Fibroblast of skin of left quadriceps (primary cell): Measurements from ENCODE around the gene RPL29.
"Not testable (repeated sequence)": the region's sequence is repeated elsewhere in the genome, so short reads cannot be mapped to it uniquely, and the experiment has no call there.

Experiments
- DNase-seq, 2 experiments: peaks; one replicate each; pipeline ENCODE4 v3.0.0-alpha.2; 2013; ENCODE audit warnings: low read depth in 2 of 2

RPL29 gene

DNA sequence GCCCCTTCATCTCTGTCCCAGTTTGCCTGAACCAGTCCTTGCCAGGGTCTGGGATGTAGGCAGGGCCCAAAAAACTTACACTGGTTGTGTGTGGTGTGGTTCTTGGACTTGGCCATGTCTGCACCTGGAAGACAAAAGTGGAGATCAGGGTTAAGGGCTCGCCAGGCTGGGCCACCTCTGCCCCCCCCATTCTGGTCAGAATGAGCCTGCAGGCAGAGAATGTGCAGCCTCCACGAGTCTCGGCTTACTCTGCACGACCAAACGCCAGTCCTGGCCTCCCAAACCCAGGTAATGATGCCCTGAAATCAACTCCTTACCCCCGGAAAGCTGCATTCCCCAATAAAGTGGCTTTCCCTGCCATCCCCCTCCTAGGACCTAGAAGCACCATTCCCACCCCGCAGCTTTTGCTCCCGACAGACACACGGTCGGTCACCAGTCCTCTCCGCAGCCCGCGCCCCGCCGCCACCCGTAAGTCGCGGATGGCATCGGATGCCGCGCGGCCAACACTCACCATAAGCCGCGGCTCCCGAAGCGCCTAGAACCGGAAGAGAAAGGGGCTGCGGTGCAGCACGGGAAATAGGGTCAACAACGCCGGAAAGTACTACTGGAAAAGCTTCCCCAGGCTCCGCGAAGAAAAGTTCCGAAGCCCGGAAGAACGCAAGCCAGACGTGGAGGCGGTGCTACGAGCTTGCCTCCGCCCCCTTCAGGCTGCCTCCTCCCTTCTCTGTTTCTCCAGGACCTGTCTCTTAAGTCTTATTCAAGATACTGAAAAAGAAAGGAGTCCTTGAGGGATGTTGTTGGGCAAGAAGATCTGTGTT lies at the start of gene RPL29:
TSS of gene RPL29 (minus strand) at position 550 of the 818 bp plus-strand sequence. CDS start at position 116, 434 bp downstream.
- DNase-seq, result peak; percentile 88 to 90

DNA sequence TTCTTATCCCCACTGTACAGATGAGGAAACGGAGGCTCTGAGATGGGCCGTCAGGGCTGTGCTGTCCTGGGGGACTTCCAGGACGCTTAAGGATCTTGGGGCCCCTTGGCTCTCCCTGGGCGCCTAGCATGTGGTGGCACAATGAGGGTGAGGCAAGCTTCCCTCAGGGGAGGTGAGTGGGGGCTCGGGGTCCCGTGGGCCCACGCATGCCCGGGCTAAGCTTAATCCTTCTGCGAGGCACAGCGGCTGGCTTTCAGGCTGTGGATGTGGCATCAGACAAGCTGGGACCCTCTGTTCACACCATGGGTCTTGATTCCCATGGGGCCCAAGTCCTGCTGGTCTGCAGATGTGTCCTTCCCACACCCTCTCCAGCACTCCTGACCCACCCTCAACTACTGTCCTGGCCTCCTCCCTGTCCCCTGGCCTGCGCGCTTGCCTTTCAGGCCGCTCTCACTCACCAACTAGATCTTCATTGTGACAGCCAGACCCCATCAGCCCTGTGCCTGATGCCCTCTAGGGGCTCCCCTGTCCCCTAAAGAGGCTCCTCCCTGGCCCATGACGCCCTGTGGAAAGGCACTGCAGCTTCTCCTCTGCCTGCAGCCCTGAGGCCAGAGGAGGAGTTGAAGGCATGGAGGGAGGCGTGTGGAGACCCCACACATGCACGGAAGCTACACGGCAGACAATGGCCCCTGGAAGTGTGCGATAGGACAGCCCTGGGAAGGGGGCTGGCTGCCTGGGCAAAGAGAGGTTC lies 49.3 kb upstream of the RPL29 start:
- no peak for DNase-seq

DNA sequence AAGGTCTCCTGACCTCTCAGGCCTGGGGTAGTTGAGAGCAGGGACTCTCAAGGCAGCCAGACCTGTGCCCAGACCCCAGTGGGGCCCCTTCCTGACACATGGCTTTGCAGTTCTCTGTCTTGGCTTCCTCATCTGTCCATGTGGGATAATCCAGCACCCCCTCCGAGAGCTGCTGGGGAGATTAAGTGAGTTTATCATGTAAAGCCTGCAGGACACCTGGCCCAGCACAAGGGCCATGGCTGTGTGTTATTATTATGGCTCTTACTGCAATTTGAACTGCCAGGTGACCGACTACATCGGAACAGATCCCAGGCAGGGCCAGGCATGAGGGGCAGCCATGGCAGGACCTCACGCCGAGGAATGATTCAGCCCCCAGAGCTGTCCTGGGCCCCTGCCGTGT lies 48.1 kb upstream of the RPL29 start:
- DNase-seq, result no peak

DNA sequence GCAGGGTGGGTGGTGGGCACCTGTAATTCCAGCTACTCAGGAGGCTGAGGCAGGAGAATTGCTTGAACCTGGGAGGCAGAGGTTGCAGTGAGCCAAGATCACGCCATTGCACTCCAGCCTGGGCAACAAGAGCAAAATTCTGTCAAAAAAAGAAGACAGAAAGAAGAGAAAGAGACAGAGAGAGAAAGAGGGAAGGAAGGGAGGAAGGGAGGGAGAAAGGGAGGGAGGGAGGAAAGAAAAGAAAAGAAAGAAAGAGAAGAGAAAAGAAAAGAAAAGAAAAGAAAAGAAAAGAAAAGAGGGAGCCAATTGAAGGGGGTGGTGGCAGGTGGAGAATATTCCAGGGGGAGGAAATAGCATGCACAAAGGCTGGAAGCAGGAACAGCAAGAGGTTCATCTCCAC lies 47.3 kb upstream of the RPL29 start:
- not testable (repeated sequence) for DNase-seq

DNA sequence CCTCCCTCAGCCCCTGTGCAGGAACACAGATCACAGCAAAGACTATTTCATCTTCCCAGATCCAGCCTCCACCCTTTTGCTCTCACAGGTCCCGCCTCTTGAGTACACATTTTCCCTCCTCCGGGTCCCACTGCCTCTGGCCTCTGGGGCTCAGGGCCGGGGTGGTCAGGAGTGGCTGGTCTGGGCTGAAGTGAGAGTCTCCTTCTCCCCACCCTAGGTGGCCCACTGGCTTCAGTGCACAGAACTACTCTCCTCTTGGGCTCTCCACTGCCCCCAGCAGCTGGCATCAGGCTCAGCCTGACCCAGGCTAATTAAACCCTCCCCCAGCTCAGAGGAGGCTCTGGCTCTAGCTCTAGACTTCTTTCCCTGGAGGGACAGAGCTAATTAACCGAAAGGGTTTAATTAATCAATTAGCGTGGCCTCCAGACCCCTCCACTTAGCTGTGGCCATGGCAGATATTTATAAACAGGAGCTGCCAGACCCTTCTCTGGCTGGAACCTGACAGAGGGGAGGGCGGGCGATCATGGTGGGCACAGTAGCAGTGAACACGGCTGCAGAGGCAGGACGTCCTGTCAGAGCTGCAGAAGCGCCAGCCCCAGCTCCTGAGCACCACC lies 45.5 kb upstream of the RPL29 start:
- no peak for DNase-seq

DNA sequence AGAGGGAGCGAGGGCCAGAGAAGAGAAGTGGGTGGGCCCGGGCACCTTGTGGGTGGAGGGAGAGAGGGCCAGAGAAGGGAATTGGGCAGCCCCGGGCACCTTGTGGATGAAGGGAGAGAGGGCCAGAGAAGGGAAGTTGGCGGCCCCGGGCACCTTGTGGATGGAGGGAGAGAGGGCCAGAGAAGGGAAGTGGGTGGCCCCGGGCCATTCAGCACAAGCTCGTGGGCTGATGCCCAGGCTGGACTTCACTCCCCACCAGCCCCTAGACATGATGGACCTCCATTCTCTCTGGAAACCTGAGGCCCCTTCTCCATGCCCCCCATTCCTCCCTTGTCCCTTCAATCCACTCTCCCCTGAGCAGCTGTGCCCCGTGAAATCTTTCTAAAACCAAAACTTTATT lies 44.9 kb upstream of the RPL29 start:
- no peak for DNase-seq

DNA sequence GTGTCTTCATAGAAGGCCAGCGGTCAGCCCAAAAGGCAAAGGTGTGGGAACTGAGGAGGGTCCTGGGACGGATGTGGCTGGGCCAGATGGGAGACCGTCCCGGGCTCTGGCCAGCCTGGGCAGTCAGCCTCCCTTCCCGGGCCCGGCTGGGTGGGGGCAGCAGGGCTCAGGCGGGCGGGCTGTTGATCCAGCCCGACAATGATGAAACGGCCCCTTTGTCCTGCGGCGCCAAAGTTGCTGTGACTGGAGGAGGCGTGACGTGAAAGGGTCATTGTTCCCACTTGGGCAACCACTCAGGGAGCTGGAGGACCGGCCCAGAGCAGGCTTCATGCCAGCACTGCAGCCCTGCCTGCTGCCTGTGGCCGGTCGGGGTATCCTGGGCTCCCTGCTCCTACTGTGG lies 44.2 kb upstream of the RPL29 start:
- no peak for DNase-seq

DNA sequence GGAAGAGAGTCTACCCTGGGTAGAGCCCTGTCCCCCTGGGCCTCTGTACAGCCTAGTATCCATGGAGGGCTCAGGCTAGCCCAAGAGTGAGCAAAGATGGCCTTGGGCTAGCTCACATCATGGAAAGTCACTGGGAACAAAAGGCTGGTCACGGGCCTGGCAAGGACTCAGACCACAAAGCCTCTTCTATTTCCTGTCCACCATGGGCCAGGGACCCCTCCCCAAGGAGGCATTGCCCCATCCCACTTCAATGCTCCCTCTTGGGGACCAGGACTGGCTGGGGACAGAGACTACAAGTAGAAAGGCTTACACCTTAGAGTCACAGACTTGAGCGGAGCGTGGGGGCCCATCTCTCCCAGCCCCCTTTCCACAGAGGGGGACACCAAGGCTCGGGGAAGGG lies 43.7 kb upstream of the RPL29 start:
- no peak for DNase-seq

DNA sequence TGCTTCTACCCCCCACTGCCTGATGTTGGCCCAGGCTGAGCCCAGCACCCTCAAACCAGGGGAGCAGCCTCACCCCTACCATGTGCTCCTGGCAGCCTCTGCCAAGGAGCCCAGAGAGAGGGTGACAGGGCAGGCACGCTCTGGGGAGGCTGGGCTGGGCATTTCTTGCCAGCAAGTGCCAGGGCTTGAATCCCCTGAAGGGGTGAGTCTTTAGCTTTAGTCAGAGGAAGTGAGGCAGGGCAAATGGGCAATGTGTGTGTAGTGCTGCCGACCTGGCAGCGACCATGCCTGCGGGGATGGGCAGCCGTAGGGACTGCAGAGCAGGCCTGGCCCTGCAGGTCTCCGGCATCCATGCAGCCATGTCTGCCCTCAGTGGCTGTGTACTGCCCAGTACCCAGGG lies 42.5 kb upstream of the RPL29 start:
- no peak for DNase-seq

DNA sequence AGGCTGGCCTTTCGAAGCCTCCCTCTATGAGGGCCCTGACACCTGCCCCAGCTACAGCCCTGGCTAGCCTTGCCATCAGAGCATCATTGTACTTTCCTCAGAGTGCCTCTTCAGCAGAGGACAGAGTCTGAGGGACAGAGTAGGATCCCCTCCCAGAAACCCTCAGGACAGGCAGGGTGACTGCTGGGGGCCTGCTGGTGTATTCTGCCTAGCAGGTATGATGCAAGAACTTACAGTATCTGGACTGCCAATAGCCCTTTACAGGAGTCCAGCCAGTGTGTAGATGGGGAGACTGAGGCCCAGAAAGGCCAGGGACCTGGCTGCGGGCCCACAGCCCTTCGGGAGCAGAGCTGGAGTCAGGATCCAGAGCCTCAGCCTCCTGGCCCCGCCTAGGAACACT lies 41.6 kb upstream of the RPL29 start:
- DNase-seq, result no peak

DNA sequence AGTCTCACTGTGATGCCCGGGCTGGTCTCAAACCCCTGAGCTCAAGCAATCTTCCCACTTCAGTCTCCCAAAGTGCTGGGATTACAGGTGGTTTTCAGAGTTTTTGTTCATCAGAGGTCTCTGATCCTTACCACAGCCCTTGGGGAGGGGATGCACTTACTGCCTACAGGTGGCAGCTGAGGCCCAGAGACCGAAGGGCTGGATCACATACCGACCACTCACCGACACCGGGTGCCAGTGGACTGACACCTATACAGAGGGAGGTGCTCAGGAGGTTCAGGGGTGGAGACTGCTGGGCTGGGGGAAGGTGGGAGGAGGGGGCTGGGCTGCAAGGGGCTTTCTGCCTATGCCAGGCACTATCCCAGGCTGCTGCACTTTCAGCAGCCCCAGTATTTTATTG lies 41.1 kb upstream of the RPL29 start:
- DNase-seq, result no peak

DNA sequence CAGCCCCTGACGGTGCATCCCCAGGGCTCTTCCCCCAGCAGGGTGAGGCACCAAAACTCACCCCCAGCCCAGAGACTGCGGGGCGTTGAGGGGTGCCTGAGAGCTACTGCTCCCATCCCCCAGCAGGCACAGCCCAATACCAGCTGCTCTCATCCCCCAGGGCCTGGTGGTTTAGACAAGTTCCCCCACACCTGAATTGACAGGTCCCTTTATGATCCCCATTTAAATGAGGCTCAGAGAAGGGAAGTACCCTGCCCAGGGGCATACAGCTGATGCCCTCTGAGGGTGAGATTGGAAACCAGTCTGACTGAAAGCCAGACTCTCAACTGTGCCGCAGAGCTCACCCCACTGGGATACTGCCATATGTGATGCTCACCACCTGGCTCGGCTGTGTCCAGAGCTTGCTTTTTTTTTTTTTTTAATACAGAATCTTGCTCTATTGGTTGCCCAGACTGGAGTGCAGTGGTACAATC lies 40.6 kb upstream of the RPL29 start:
- DNase-seq, result no peak

DNA sequence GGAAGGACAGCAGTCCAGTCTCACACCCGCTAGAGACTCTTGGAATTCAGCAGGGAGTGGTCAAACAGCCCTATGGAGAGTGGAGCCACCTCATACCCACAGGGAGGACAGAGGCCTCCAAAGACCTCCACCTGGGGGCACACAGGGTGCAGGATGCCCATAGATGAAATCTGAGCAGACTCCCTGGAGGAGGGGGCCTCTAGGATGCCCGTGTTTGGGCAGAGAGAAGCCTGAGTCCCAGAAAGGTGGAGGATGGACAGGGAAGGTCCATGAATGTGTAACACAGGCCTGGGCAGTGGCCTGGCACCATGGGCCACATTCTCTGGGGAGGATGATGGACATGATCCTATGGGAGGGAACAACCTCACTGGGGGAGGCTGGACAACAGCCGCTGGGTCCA lies 39.0 kb upstream of the RPL29 start:
- DNase-seq, result no peak

DNA sequence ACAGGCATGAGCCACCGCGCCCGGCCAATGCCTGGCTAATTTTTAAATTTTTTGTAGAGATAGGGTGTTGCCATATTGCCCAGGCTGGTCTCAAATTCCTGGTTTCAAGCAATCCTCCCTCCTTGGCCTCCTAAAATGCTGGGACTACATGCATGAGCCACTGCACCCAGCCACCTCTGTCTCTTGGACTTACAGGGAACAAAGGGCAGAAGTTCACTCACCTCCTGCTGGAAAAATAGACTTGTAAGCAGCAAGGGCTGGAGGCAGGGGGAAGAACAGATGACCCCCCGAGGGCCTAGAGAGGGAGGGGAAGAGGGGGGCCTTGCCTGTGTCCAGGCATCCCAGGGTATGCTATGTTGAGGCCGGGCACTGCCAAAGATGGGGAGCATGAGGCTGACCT lies 38.5 kb upstream of the RPL29 start:
- no peak for DNase-seq

DNA sequence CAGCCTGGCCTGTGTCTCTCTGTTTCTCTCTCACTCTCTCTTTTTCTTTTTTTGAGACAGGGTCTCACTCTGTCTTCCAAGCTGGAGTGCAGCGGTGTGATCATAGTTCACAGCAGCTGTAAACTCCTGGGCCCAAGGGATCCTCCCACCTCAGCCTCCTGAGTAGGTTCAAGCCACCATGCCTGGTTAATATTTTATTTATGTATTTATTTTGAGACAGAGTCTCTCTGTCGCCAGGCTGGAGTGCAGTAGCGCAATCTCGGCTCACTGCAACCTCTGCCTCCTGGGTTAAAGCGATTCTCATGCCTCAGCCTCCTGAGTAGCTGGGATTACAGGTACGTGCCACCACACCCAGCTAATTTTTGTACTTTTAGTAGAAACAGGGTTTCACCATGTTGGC lies 38.1 kb upstream of the RPL29 start:
- not testable (repeated sequence) for DNase-seq

DNA sequence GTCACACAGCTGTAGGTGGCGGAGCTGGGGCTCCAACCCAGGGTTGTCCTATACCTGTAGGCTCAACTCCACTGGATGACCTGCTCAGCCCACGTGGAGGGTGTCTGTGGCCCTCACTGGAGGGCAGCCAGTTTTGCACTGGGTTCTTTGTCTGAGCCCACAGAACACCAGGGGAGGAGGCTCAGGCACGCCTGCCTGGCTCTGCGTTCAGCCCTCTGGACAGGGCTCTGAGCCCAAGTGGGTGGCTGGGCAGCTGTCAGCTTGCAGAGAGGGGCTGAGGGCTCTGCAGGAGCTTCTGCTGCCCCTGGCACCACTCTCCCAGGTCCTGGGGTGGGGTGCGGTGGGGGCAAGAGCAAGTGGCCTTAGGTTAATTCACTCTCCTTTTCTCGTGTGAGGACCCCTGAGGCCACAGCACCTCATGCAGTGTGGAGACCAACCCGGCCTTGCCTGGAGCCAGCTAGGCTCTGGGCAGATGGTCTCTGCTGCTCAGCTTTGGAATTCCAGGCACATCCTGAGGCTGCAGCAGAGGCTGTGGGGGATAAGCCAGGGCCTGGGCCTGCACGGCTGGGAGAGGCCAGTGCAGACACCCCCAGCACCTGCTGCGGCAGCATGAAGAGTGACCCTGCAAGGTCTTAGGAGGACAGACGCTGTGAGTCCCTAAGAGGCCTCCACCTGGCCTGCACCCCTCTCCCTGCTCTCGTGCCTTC lies 37.2 kb upstream of the RPL29 start:
- DNase-seq, result no peak

DNA sequence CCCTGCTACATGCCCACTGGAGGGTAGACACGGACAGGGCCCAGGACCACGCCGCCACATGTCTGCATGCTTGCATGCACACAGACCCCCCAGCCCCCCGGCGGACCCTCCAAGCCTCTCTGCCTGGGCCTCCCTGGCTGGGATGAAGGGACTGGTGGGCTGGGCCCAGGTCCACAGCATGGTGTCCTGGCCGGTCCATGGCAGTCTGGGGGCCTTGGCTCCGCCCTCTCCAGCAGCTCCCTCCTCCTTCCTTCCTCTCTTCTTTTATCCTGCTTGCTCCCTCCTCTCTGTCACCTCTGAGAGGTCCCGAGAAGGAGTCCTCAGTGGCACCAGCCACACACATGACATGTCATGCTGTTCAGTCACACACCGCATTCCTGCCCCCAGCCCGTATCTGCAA lies 36.2 kb upstream of the RPL29 start:
- no peak for DNase-seq

DNA sequence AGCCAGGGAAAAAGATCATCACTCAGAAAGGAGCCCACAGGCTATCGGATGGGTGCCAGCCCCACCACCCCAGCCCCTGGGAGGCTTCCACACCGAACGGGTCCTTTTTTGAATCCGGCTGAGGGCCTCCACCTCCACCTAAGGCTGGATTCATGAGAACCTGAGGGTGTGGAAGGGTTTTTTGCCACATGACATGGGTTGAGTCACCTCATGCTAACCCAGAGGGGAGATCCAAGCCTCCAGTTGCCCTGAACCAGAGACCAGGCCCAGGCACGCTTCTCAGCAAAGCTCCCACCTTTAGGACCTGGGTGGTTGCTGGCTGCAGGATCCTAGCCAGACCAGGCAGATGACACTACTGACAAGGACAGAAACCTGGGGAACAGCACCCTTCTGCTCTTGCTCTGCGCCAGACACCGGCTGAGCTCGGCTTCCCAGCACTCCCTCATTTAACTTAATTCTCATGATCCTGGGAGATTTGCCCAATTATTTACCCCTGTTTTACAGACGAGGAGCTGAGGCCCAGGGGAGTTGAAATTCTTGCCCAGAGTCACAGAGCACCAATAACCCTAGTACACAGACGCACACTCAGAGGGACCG lies 35.1 kb upstream of the RPL29 start:
- DNase-seq, result no peak

DNA sequence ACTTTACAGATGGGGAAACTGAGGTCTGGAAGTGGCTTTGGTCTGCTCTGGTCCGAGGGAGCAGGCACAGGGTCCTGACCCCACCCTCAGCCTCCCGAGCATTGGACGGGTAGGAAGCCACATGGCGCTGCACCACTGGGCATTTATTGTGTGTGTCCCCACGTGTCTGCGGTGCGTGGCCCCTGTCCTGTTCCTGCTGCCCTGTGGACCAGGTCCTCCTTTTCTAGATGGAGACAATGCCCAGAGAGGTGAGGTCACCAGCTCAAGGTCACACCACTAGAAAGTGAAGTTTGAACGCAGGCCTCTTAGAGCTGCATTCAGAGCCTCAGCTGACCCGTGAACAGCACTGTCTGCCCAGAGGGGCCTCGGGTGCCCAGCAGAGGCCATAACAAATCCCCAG lies 33.8 kb upstream of the RPL29 start:
- DNase-seq, result no peak

DNA sequence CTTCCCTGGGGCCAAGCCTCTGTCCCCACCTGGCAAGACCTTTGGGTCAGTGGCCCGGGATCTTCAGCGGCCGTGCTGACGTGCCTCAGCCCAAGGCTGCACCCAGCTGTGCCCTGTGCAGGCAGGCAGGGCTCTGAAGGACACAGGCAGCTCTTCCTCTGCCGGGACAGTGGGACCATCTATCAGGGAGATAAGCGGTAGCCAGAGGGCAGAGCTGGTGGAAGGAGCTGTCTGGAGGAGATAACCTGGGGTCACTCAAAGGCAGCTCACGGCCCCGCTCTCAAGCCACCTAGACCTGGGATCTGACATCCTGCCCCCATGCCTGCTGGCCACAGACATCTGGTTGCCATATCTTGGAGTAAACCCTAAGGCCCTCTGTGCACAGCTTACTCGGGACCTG lies 33.4 kb upstream of the RPL29 start:
- no peak for DNase-seq

DNA sequence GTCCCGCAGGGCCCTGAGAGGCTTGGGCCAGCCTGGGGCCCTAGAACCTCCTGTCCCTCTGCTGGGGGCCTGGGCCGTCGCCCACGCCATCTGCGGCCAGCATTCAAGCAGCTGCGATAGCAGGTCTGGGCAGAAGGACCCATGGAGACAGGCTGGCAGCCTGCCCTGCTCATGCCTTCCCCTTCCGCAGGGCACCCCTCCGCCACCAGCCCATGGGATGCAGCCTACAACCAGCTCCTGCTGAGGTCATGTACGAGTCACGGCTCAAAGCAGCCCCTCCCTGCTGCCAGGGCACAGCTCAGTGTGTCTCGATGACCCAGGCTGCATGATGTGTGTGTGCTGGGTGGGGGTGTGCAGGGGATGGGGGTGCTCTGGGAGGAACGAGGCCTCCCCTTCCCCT lies 32.9 kb upstream of the RPL29 start:
- DNase-seq, result no peak

DNA sequence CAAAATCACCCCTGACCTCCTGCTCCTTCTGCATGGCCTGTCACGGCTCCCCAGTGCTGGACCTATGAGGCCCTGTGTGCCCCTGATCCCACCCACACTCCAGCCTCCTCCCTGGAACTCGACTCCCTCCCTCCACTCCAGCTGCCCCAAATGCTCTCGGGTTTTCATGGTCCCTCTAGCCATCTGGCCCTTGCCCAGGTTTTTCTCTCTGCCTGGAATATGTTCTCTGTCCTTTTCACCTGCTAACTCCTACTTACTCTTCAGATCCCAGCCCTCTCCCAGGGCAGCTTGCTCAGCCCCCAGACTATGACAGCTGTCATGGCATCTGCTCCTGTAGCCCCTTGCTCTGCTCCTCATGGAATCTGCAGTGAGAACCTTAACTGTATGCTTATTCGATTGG lies 30.3 kb upstream of the RPL29 start:
- DNase-seq, result no peak
